ENCODE results near the gene PCNX2. TPM values are rescaled to one million over a fixed set of nuclear protein-coding genes. Genes with fewer than 3 reads are reported as not detected.

The PCNX2 gene
- total RNA-seq, 2 experiments from 2014 or later = 46.4 to 49.4 TPM

GRCh38 chr1:233102341-233102740 lies 193.2 kb downstream of the PCNX2 start:
- intact Hi-C loops (cut with DNase I, micrococcal nuclease) = no loop called here

DNA sequence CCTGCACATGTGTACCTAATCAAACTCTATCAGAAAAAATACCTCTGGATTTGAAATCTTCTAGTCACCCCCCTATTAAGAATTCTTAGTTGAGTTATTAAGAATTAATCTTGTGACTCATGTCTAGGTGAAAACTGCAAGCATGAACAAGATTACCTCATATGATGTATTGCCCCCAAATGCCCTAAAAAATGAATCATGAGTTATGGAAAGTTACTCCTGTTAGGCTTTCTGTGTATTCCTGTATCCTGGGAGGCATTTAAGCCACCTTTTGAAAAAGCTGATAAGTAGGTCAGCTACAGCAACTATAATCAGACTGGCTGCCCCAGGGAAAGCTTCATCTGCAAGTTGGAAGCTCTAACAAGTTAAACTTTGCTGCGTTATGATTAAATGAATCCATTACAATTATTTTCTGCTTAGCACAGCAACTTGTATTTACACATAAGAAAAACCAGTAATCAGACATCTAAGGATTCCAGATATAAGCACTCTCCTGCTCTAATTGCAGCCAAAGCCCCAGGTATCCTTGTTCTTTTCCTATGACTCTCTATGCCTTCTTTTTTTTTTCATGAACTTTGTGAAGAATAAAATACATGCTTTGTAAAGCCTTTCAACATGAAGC lies 197.5 kb downstream of the PCNX2 start:
- H3K4me1 ChIP-seq (ENCODE audit: insufficient read depth, low read length) = no peaks in the 10 kb centered on the region
- intact Hi-C loops (cut with DNase I, micrococcal nuclease) = no loop called here
- peaks cover 76% of the 10 kb centered on the region for H3K36me3 Mint-ChIP-seq (ENCODE audit: low read depth)
- CTCF ChIA-PET = no interaction called here
- DNase-seq = no peak
- ATAC-seq (ENCODE audit: poor library complexity) = no peak
- POLR2A ChIA-PET = interaction anchor here (0.7 kb wide), 1 partner anchor 35 kb away, joined by 4 read pairs; no protein-coding TSS in a partner anchor
- peaks cover 6% of the 10 kb centered on the region for H3K4me1 Mint-ChIP-seq (ENCODE audit: low read depth)
- TF ChIP-seq, protein P1, sequence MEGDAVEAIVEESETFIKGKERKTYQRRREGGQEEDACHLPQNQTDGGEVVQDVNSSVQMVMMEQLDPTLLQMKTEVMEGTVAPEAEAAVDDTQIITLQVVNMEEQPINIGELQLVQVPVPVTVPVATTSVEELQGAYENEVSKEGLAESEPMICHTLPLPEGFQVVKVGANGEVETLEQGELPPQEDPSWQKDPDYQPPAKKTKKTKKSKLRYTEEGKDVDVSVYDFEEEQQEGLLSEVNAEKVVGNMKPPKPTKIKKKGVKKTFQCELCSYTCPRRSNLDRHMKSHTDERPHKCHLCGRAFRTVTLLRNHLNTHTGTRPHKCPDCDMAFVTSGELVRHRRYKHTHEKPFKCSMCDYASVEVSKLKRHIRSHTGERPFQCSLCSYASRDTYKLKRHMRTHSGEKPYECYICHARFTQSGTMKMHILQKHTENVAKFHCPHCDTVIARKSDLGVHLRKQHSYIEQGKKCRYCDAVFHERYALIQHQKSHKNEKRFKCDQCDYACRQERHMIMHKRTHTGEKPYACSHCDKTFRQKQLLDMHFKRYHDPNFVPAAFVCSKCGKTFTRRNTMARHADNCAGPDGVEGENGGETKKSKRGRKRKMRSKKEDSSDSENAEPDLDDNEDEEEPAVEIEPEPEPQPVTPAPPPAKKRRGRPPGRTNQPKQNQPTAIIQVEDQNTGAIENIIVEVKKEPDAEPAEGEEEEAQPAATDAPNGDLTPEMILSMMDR (IDR thresholded peaks at IDR 0.05) = no peak
- no peaks in the 10 kb centered on the region for H3K9me3 ChIP-seq (ENCODE audit: control insufficient read depth in 1 of 2, insufficient read depth in 1 of 2, low read length in 2 of 2)
- H3K9me3 Mint-ChIP-seq = no peaks in the 10 kb centered on the region
- H3K27me3 Mint-ChIP-seq = no peaks in the 10 kb centered on the region
- no peak overlapping the region for H3K27ac Mint-ChIP-seq
- H3K27me3 ChIP-seq (ENCODE audit: control insufficient read depth in 1 of 2, insufficient read depth in 2 of 2, low read length in 2 of 2) = no peaks in the 10 kb centered on the region
- H3K36me3 ChIP-seq (ENCODE audit: insufficient read depth, low read length) = peaks cover 3% of the 10 kb centered on the region
- H3K4me3 ChIP-seq (ENCODE audit: low read length) = no peak overlapping the region
- no peak overlapping the region for H3K4me3 Mint-ChIP-seq
- H3K27ac ChIP-seq (ENCODE audit: low read depth in 1 of 2, low read length in 2 of 2) = no peak overlapping the region

More at GRCh38 chr1:233102341-233102740, 193.2 kb downstream of the PCNX2 start:
- DNase-seq (no peak), ATAC-seq (ENCODE audit: poor library complexity) (no peak)
- no peaks in the 10 kb centered on the region for H3K27me3 Mint-ChIP-seq
- no peaks in the 10 kb centered on the region for H3K4me1 Mint-ChIP-seq (ENCODE audit: low read depth)
- H3K4me1 ChIP-seq (ENCODE audit: insufficient read depth, low read length) = no peaks in the 10 kb centered on the region
- H3K27me3 ChIP-seq (ENCODE audit: control insufficient read depth in 1 of 2, insufficient read depth in 2 of 2, low read length in 2 of 2) = no peaks in the 10 kb centered on the region
- ChIA-PET CTCF (no interaction called here), POLR2A (no interaction called here)
- H3K27ac Mint-ChIP-seq = no peak overlapping the region
- H3K9me3 Mint-ChIP-seq = no peaks in the 10 kb centered on the region
- H3K36me3 ChIP-seq (ENCODE audit: insufficient read depth, low read length) = peaks cover 3% of the 10 kb centered on the region
- H3K9me3 ChIP-seq (ENCODE audit: control insufficient read depth in 1 of 2, insufficient read depth in 1 of 2, low read length in 2 of 2) = no peaks in the 10 kb centered on the region
- no peak overlapping the region for H3K4me3 Mint-ChIP-seq
- TF ChIP-seq, protein P1 (IDR thresholded peaks at IDR 0.05) = no peak
- peaks cover 67% of the 10 kb centered on the region for H3K36me3 Mint-ChIP-seq (ENCODE audit: low read depth)
- H3K4me3 ChIP-seq (ENCODE audit: low read length) = no peak overlapping the region
- no peak overlapping the region for H3K27ac ChIP-seq (ENCODE audit: low read depth in 1 of 2, low read length in 2 of 2)

DNA sequence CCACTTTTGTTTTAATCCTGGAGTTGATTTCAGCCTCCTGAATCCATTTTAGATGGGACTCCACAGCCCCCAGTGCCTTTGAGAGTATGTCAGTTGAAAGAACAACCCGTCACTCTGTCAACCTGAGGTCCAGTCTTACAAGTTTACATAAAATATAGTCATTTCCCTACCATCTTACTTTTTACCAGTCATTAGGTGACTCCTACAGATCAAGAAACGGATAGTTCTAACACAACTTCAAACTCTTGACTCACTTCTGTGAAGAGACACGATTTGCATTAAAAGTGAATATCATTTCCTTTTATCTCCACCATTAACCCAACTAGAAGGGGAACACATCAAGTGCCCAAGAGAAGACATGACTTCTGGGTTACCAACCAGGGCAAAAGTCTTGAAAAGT lies 198.0 kb downstream of the PCNX2 start:
- no peaks in the 10 kb centered on the region for H3K9me3 Mint-ChIP-seq
- H3K4me1 Mint-ChIP-seq (ENCODE audit: low read depth) = peaks cover 7% of the 10 kb centered on the region
- H3K27me3 Mint-ChIP-seq = no peaks in the 10 kb centered on the region
- H3K36me3 ChIP-seq (ENCODE audit: insufficient read depth, low read length) = peaks cover 3% of the 10 kb centered on the region
- no peaks in the 10 kb centered on the region for H3K4me1 ChIP-seq (ENCODE audit: insufficient read depth, low read length)
- H3K9me3 ChIP-seq (ENCODE audit: control insufficient read depth in 1 of 2, insufficient read depth in 1 of 2, low read length in 2 of 2) = no peaks in the 10 kb centered on the region
- no peak overlapping the region for H3K27ac Mint-ChIP-seq
- no peak overlapping the region for H3K4me3 ChIP-seq (ENCODE audit: low read length)
- ChIA-PET CTCF (no interaction called here), POLR2A (interaction anchor here (0.7 kb wide), 1 partner anchor 35 kb away, joined by 4 read pairs; no protein-coding TSS in a partner anchor)
- H3K36me3 Mint-ChIP-seq (ENCODE audit: low read depth) = peaks cover 73% of the 10 kb centered on the region
- no peak overlapping the region for H3K4me3 Mint-ChIP-seq
- intact Hi-C loops (cut with DNase I, micrococcal nuclease) = no loop called here
- DNase-seq (no peak), ATAC-seq (ENCODE audit: poor library complexity) (no peak)
- no peaks in the 10 kb centered on the region for H3K27me3 ChIP-seq (ENCODE audit: control insufficient read depth in 1 of 2, insufficient read depth in 2 of 2, low read length in 2 of 2)
- TF ChIP-seq, protein P1 (IDR thresholded peaks at IDR 0.05) = no peak
- no peak overlapping the region for H3K27ac ChIP-seq (ENCODE audit: low read depth in 1 of 2, low read length in 2 of 2)
